IPS-NIHi7 (cell line): ENCODE measurements around the gene FGF16.
"Not testable (repeated sequence)": the region's sequence is repeated elsewhere in the genome, so short reads cannot be mapped to it uniquely, and the experiment has no call there.

Experiments used
- DNase-seq: peaks from one replicate; pipeline ENCODE4 v3.0.0; 2012; ENCODE audit warnings: mixed read lengths; ENCODE audit errors: extremely low spot score

The FGF16 gene

GRCh38 chrX:77446908-77447652 is at the start of gene FGF16:
TSS of gene FGF16 (plus strand) at chrX:77447389. CDS start at chrX:77447675, 286 bp downstream.
- no peak for DNase-seq

- DNase-seq: no peak
Measured at GRCh38 chrX:77398330-77398954, 48.7 kb upstream of the FGF16 start.

- DNase-seq: no peak
Measured at GRCh38 chrX:77404419-77404818, 42.8 kb upstream of the FGF16 start.

- not testable (repeated sequence) for DNase-seq
Measured at GRCh38 chrX:77407821-77408220, 39.4 kb upstream of the FGF16 start.

GRCh38 chrX:77412631-77413030 is 34.6 kb upstream of the FGF16 start:
- no peak for DNase-seq

- no peak for DNase-seq
Measured at GRCh38 chrX:77415161-77415560, 32.0 kb upstream of the FGF16 start.

- DNase-seq: no peak
Measured at GRCh38 chrX:77415882-77416281, 31.3 kb upstream of the FGF16 start.

GRCh38 chrX:77422891-77423648 is 24.1 kb upstream of the FGF16 start:
- DNase-seq: peak; percentile 43

- no peak for DNase-seq
Measured at GRCh38 chrX:77426811-77427210, 20.4 kb upstream of the FGF16 start.

- DNase-seq: no peak
Measured at GRCh38 chrX:77427611-77428010, 19.6 kb upstream of the FGF16 start.

- DNase-seq: no peak
Measured at GRCh38 chrX:77428551-77428950, 18.6 kb upstream of the FGF16 start.

- no peak for DNase-seq
Measured at GRCh38 chrX:77431227-77431626, 16.0 kb upstream of the FGF16 start.

- DNase-seq: no peak
Measured at GRCh38 chrX:77433001-77433400, 14.2 kb upstream of the FGF16 start.

GRCh38 chrX:77434962-77435361 is 12.2 kb upstream of the FGF16 start:
- no peak for DNase-seq

GRCh38 chrX:77436271-77436670 is 10.9 kb upstream of the FGF16 start:
- no peak for DNase-seq

- no peak for DNase-seq
Measured at GRCh38 chrX:77436682-77437081, 10.5 kb upstream of the FGF16 start.

GRCh38 chrX:77440330-77440729 is 6.9 kb upstream of the FGF16 start:
- DNase-seq: no peak

GRCh38 chrX:77441033-77441432 is 6.2 kb upstream of the FGF16 start:
- no peak for DNase-seq

- DNase-seq: no peak
Measured at GRCh38 chrX:77441479-77441878, 5.7 kb upstream of the FGF16 start.

GRCh38 chrX:77442728-77443127 is 4.5 kb upstream of the FGF16 start:
- no peak for DNase-seq

- DNase-seq: no peak
Measured at GRCh38 chrX:77444075-77444474, 3.1 kb upstream of the FGF16 start.

GRCh38 chrX:77444545-77444944 is 2.6 kb upstream of the FGF16 start:
- DNase-seq: no peak
